ENCODE measurements around the gene ABCB7.
"Not testable (repeated sequence)": the region's sequence is repeated elsewhere in the genome, so short reads cannot be mapped to it uniquely, and the experiment has no call there.

Gene ABCB7

DNA sequence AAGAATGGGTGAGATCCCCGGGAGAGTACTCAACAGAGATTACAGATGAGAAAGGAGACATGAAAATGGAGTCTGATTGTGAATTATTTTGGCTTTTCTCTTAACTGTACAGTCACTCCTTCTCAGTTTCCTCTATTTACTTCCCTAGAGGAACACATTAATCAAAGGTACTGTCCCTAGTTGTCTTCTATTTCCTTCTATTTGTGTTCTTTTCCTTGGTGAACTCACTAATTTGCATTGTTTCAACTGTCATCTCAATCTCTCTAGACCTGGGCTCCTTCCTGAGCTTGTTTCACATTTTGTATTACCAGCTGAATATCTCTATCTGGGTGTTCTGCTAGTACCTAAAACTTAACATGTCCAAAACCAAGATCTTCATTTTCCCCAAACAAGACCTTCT lies 59.8 kb downstream of the ABCB7 start:
- DNase-seq = no peak

- DNase-seq = no peak
Observed at GRCh38 chrX:75086731-75087195, 69.3 kb downstream of the ABCB7 start.

GRCh38 chrX:75084757-75085156 lies 71.3 kb downstream of the ABCB7 start:
- no peak for DNase-seq

GRCh38 chrX:75076429-75076828 lies 79.7 kb downstream of the ABCB7 start:
- DNase-seq = no peak

DNA sequence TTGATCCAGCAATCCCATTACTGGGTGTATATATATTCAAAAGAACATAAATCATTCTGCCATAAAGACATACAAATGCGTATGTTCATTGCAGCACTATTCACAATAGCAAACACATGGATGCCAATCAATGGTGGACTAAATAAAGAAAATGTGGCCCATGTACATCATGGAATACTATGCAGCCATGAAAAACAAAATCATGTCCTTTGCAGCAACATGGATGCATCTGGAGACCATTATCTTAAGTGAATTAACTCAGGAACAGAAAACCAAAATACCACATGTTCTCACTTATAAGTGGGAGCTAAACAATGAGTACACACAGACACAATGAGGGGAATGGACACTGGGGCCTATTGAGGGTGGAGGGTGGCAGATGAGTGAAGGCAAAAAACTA lies 81.6 kb downstream of the ABCB7 start:
- DNase-seq = no peak

- DNase-seq = no peak
Observed at GRCh38 chrX:75071334-75071733, 84.7 kb downstream of the ABCB7 start.

GRCh38 chrX:75067931-75068330 lies 88.2 kb downstream of the ABCB7 start:
- peak; percentile 0 for DNase-seq

DNA sequence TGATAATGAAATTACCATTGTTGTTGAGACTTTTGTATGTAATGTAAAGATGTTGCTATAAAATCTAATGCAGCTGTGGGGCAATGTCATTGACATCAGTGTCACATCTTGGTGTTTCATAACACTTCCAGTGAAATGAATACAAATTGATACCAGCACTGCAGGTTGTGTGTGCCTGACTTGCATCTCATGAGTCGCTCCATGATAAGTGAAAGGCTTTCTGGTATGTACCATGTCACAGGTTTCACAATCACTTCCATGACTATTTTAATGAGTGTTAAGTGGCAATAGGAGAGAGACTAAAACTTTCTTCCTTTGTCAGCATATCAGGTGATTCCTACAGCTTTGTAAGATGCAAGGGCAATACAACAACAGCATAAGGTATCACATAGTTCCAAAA lies 94.4 kb downstream of the ABCB7 start:
- DNase-seq = no peak

- no peak for DNase-seq
Observed at GRCh38 chrX:75051047-75051446, 105.0 kb downstream of the ABCB7 start.

DNA sequence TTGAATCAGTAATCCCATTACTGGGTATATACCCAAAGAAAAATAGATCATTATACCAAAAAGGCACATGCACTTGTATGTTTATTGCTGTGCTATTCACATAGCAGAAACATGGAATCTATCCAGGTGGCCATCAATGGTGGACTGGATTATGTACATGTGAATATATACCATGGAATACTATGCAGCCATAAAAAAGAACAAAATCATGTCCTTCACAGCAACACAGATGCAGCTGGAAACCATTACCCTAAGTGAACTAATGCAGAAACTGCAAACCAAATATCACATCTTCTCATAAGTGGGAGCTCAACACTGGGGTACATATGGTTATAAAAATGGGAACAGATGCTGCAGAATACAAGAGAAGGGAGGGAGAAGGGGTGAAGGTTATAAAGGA lies 110.7 kb downstream of the ABCB7 start:
- DNase-seq = no peak

DNA sequence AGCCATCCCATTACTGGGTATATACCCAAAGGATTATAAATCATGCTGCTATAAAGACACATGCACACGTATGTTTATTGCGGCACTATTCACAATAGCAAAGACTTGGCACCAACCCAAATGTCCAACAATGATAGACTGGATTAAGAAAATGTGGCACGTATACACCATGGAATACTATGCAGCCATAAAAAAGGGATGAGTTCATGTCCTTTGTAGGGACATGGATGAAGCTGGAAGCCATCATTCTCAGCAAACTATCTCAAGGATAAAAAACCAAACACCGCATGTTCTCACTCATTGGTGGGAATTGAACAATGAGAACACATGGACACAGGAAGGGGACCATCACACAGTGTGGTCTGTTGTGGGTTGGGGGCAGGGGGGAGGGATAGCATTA lies 111.9 kb downstream of the ABCB7 start:
- not testable (repeated sequence) for DNase-seq

DNA sequence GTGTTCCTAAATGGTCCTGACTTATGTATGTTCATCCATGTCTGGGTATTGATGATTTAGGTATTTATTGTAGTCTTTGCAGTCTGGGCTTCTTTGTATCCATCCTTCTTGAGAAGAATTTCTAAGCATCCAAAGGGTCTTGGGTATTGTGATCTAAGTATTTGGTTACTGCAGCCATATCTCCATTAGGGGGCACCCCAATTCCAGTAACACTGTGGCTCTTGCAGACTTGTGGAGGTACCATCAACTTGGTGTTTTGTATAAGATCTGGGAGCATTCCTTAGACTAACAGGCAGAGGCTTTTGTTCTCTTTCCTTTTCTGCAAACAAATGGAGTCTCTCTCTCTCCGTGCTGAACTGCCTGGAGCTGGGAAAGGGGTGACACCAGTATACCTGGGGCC lies 117.2 kb downstream of the ABCB7 start:
- DNase-seq = no peak

Data from fibroblast of skin of right quadriceps (primary cell).